Endothelial cell of umbilical vein (primary cell): ENCODE data around the gene EIF2S1. TPM values are rescaled to one million over a fixed set of nuclear protein-coding genes. Genes with fewer than 3 reads are reported as not detected.

Experiments used
- BruUV-seq: library from RNA; stranded (reverse); fragments of 400-500 nt; replicated peaks from 2 replicates; lab custom pipeline; 2021; lab: Mats Ljungman, UMichigan
- CTCF ChIA-PET: fragments of 300-600, 350-600 bp; sonication (Branson Sonifier 250); formaldehyde crosslinking; loops from one replicate; lab custom pipeline; 2021; ENCODE audit warnings: antibody characterized with exemption, inconsistent platforms; lab: Charles Lee
- POLR2A ChIA-PET: fragments of 300-600, 350-600 bp; sonication (Branson Sonifier 250); formaldehyde crosslinking; loops from one replicate; lab custom pipeline; 2021; ENCODE audit warnings: antibody characterized with exemption, inconsistent platforms; lab: Charles Lee
- DNase-seq: peaks from one replicate; pipeline ENCODE4 v3.0.0-alpha.2; 2011; ENCODE audit warnings: low read depth, low spot score
- FAIRE-seq: peaks from 2 replicates; lab custom pipeline; 2011; peaks lifted over from hg19 to GRCh38; lab: Jason Lieb, UNC
- H2AFZ ChIP-seq: 2 replicates; pipeline ENCODE4 v1.6.0; 2012; ENCODE audit warnings: low read depth, low read length, control low read depth, inconsistent platforms
- H3K27ac ChIP-seq: 2 replicates; pipeline ENCODE4 v1.5.1; 2011; ENCODE audit warnings: low read depth, mild to moderate bottlenecking, control low read depth, low read length, moderate library complexity; ENCODE audit not compliant: insufficient read depth
- H3K27me3 ChIP-seq, 2 experiments: 2 replicates each; pipeline versions ENCODE4 v1.6.0 to v1.6.1; 2011; ENCODE audit warnings: low read length in 2 of 2, mixed read lengths in 1 of 2; ENCODE audit not compliant: control insufficient read depth in 2 of 2, insufficient read depth in 2 of 2
- H3K36me3 ChIP-seq, 2 experiments: 2 replicates in 1 of 2; 3 replicates in 1 of 2; pipeline ENCODE4 v1.5.1; 2011; ENCODE audit warnings: low read length in 2 of 2, mild to moderate bottlenecking in 1 of 2, moderate library complexity in 1 of 2; ENCODE audit not compliant: control insufficient read depth in 2 of 2, insufficient read depth in 2 of 2; ENCODE audit errors: extremely low read depth in 1 of 2
- H3K4me1 ChIP-seq: 3 replicates; pipeline ENCODE4 v1.5.1; 2011; ENCODE audit warnings: mild to moderate bottlenecking, low read length; ENCODE audit not compliant: control insufficient read depth, insufficient read depth; ENCODE audit errors: extremely low read depth
- H3K4me2 ChIP-seq: 2 replicates; pipeline ENCODE4 v1.6.1; 2011; ENCODE audit warnings: low read length, control low read depth, mixed read lengths; ENCODE audit not compliant: insufficient read depth
- H3K4me3 ChIP-seq, 3 experiments: fragments of 200-600 bp in 1 of 3; sonication (generic), shearing (Covaris generic) in 1 of 3; replicated peaks in 1 of 3; 2 replicates each; pipeline ENCODE4 v1.5.1; 2011 to 2016; ENCODE audit warnings: control low read depth in 3 of 3, low read length in 3 of 3, mild to moderate bottlenecking in 2 of 3, inconsistent platforms in 1 of 3, low read depth in 1 of 3, moderate library complexity in 1 of 3; ENCODE audit not compliant: insufficient read depth in 1 of 3
- H3K79me2 ChIP-seq: 2 replicates; pipeline ENCODE4 v1.6.0; 2012; ENCODE audit warnings: low read length, inconsistent platforms; ENCODE audit not compliant: control insufficient read depth, insufficient read depth
- H3K9ac ChIP-seq: replicated peaks from 2 replicates; pipeline ENCODE3; 2011; ENCODE audit warnings: low read length, control low read depth; ENCODE audit not compliant: insufficient read depth; ENCODE audit errors: extremely low read depth
- H3K9me1 ChIP-seq: replicated peaks from 3 replicates; pipeline ENCODE4 v1.6.0; 2011; ENCODE audit warnings: mild to moderate bottlenecking, low read length; ENCODE audit not compliant: control insufficient read depth, insufficient read depth; ENCODE audit errors: extremely low read depth
- H3K9me3 ChIP-seq: replicated peaks from 2 replicates; pipeline ENCODE4 v1.5.1; 2012; ENCODE audit warnings: low read length, inconsistent platforms; ENCODE audit not compliant: control insufficient read depth, insufficient read depth
- H4K20me1 ChIP-seq: replicated peaks from 2 replicates; pipeline ENCODE3; 2011; ENCODE audit warnings: mild to moderate bottlenecking, low read length; ENCODE audit not compliant: control insufficient read depth, insufficient read depth; ENCODE audit errors: extremely low read depth
- CTCF ChIP-seq, 2 donors: IDR thresholded peaks; 1 replicate in 1 of 2; 2 replicates in 1 of 2; pipeline ENCODE4 v1.5.1; 2011; ENCODE audit warnings: low read length in 2 of 2, mild to moderate bottlenecking in 2 of 2, moderate library complexity in 2 of 2, control low read depth in 1 of 2, inconsistent platforms in 1 of 2, low read depth in 1 of 2; ENCODE audit not compliant: insufficient read depth in 1 of 2; ENCODE audit errors: extremely low read depth in 1 of 2
- EZH2 ChIP-seq: IDR thresholded peaks from 2 replicates; pipeline ENCODE4 v1.6.1; 2012; ENCODE audit warnings: borderline replicate concordance, low read depth, mild to moderate bottlenecking, moderate library complexity, low read length, inconsistent platforms; ENCODE audit not compliant: severe bottlenecking
- FOS ChIP-seq: IDR thresholded peaks from 2 replicates; pipeline ENCODE4 v1.6.1; 2011; ENCODE audit warnings: mild to moderate bottlenecking, low read length, moderate library complexity, borderline replicate concordance; ENCODE audit not compliant: insufficient read depth
- GATA2 ChIP-seq: IDR thresholded peaks from 2 replicates; pipeline ENCODE4 v1.7.0; 2011; ENCODE audit warnings: low read depth, mild to moderate bottlenecking, moderate library complexity, mixed read lengths, low read length; ENCODE audit not compliant: insufficient read length, insufficient read depth
- JUN ChIP-seq: IDR thresholded peaks from 2 replicates; pipeline ENCODE4 v1.6.1; 2011; ENCODE audit warnings: borderline replicate concordance, low read depth; ENCODE audit not compliant: insufficient read length, insufficient read depth
- MAX ChIP-seq: IDR thresholded peaks from 2 replicates; pipeline ENCODE4 v1.6.1; 2011; ENCODE audit not compliant: insufficient read depth, insufficient read length
- MYC ChIP-seq: IDR thresholded peaks from one replicate; pipeline ENCODE4 v1.6.1; 2011; ENCODE audit warnings: mild to moderate bottlenecking, low read depth, low read length
- POLR2A ChIP-seq: IDR thresholded peaks from 2 replicates; pipeline ENCODE4 v1.6.1; 2012; ENCODE audit warnings: low read depth, mild to moderate bottlenecking, control low read depth, low read length
- POLR2AphosphoS5 ChIP-seq: IDR thresholded peaks from 2 replicates; pipeline ENCODE4 v1.6.1; 2012; ENCODE audit warnings: low read depth, mild to moderate bottlenecking, control low read depth, low read length, moderate library complexity; ENCODE audit not compliant: insufficient read depth
- dilution Hi-C: fragments of 300-500 bp; cut with MboI; formaldehyde crosslinking; loops from one replicate; pipeline ENCODE4 v1.15.0; 2019; ENCODE audit warnings: low sequenced_read_pairs; ENCODE audit not compliant: extremely low pct_ligation_motif_present
- intact Hi-C: fragments of 100-400 bp; cut with micrococcal nuclease; formaldehyde crosslinking; loops from one replicate; pipeline ENCODE4 v1.10.0; 2022
- polyA plus RNA-seq, 4 experiments: library from polyadenylated mRNA; depleted of rRNA in 3 of 4; stranded (reverse) in 3 of 4; unstranded in 1 of 4; fragments of >200 nt; gene quantifications; 2 replicates each; pipeline versions ENCODE4 v1.2.1 to v1.2.3, GENCODE V29; 2011 to 2012; ENCODE audit warnings: missing spikeins in 1 of 4
- total RNA-seq: library from RNA; stranded (reverse); gene quantifications from 2 replicates; pipeline ENCODE4 v1.2.3, GENCODE V29; 2021

The EIF2S1 gene
- total and polyA plus RNA-seq, 2 donors (not counting 3 experiments of a cell fraction or from before 2014, with no cell fraction given) = 36.8 to 135 TPM

- H2AFZ ChIP-seq = no peak overlapping the region
- no peak for DNase-seq
- CTCF ChIA-PET = interaction anchor here (0.6 to 9.1 kb wide), 5 partner anchors 15 to 273 kb away, joined by 3 to 298 read pairs (median 4); no protein-coding TSS in a partner anchor
- TF ChIP-seq MYC (no peak), POLR2A (no peak), MAX (no peak), CTCF (IDR thresholded peaks at IDR 0.05; ENCODE audit: extremely low read depth in 1 of 2, insufficient read depth in 1 of 2, low read depth in 1 of 2, low read length in 2 of 2) (no peak), GATA2 (no peak), FOS (no peak), POLR2AphosphoS5 (no peak), EZH2 (no peak), JUN (no peak)
- BruUV-seq = no TSS peak
- H3K9ac ChIP-seq = no peak overlapping the region
- no peak overlapping the region for H3K4me3 ChIP-seq
- no peak overlapping the region for H3K4me2 ChIP-seq
- POLR2A ChIA-PET = no interaction called here
- no peaks in the 10 kb centered on the region for H4K20me1 ChIP-seq
- no peaks in the 10 kb centered on the region for H3K9me1 ChIP-seq
- H3K9me3 ChIP-seq = no peaks in the 10 kb centered on the region
- H3K27ac ChIP-seq = no peak overlapping the region
- no peak for FAIRE-seq
- H3K36me3 ChIP-seq = no peaks in the 10 kb centered on the region
- peaks cover 15 to 19% of the 10 kb centered on the region in 2 experiments for H3K27me3 ChIP-seq
- no peaks in the 10 kb centered on the region for H3K79me2 ChIP-seq
- no peaks in the 10 kb centered on the region for H3K4me1 ChIP-seq
- intact Hi-C loops = no loop called here
- dilution Hi-C loops = no loop called here
These were observed 72.0 kb downstream of the EIF2S1 start for GRCh38 chr14:67432050-67432564.
